IMR-90 (cell line): Measurements from ENCODE around the gene PIEZO2.

Experiments
- CEBPB ChIP-seq: IDR thresholded peaks from 2 replicates; pipeline ENCODE4 v1.6.1; 2012; ENCODE audit warnings: low read depth, low read length, improper control_type of control experiment
- CHD1 ChIP-seq: IDR thresholded peaks from 2 replicates; pipeline ENCODE4 v1.6.1; 2012; ENCODE audit warnings: low read depth, low read length, improper control_type of control experiment
- FOS ChIP-seq: fragments of 150-350 bp; IDR thresholded peaks from 2 replicates; pipeline ENCODE4 v1.6.1; 2016; ENCODE audit warnings: low read depth, low read length
- MAFK ChIP-seq: IDR thresholded peaks from 2 replicates; pipeline ENCODE4 v1.6.1; 2012; ENCODE audit warnings: low read depth, low read length, improper control_type of control experiment
- MXI1 ChIP-seq: IDR thresholded peaks from 2 replicates; pipeline ENCODE4 v1.6.1; 2012; ENCODE audit warnings: low read depth, mild to moderate bottlenecking, low read length, moderate library complexity, borderline replicate concordance
- NFE2L2 ChIP-seq: fragments of 150-350 bp; IDR thresholded peaks from 2 replicates; pipeline ENCODE4 v1.6.1; 2016; ENCODE audit warnings: low read depth, mild to moderate bottlenecking, low read length
- POLR2A ChIP-seq: IDR thresholded peaks from 2 replicates; pipeline ENCODE4 v1.6.1; 2012; ENCODE audit warnings: mild to moderate bottlenecking, low read depth, low read length
- RAD21 ChIP-seq: IDR thresholded peaks from 2 replicates; pipeline ENCODE4 v1.6.1; 2012; ENCODE audit warnings: low read length, improper control_type of control experiment
- RFX5 ChIP-seq: IDR thresholded peaks from 2 replicates; pipeline ENCODE4 v1.8.0; 2012; ENCODE audit warnings: low read depth, mild to moderate bottlenecking, low read length, moderate library complexity
- SMC3 ChIP-seq: fragments of 150-350 bp; IDR thresholded peaks from 2 replicates; pipeline ENCODE4 v1.6.1; 2016; ENCODE audit warnings: low read depth, mild to moderate bottlenecking, antibody characterized with exemption, low read length, moderate library complexity
- TF ChIP-seq, protein P1 (sequence below): conservative IDR thresholded peaks from 2 replicates; pipeline ENCODE4 v1.5.1; 2012; ENCODE audit warnings: mild to moderate bottlenecking, low read depth, low read length, improper control_type of control experiment
- TF ChIP-seq, protein P2 (sequence below): fragments of 150-350 bp; IDR thresholded peaks from 2 replicates; pipeline ENCODE4 v1.6.1; 2017; ENCODE audit warnings: mild to moderate bottlenecking, antibody characterized with exemption, low read length, low read depth

DNA sequence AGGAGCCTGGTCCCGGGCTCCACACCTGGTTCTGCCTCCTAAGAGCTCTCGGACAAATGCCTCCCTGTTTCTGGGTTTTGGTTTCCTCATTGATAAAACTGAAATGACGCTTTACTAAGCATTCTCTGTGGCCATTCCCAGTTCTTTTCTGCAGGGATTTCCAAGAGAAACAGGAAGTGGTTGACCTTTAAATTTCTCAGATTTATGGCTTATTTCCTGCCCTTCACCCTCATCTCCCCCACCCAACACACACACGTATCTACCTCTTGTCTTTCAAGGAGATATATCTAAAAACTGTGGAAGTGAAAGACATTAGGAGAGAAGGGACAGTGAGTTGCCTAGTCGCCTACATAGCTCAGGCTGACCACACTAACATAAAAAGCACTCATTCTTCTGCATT, 53.0 kb downstream of the PIEZO2 start:
- TF ChIP-seq, protein P1, sequence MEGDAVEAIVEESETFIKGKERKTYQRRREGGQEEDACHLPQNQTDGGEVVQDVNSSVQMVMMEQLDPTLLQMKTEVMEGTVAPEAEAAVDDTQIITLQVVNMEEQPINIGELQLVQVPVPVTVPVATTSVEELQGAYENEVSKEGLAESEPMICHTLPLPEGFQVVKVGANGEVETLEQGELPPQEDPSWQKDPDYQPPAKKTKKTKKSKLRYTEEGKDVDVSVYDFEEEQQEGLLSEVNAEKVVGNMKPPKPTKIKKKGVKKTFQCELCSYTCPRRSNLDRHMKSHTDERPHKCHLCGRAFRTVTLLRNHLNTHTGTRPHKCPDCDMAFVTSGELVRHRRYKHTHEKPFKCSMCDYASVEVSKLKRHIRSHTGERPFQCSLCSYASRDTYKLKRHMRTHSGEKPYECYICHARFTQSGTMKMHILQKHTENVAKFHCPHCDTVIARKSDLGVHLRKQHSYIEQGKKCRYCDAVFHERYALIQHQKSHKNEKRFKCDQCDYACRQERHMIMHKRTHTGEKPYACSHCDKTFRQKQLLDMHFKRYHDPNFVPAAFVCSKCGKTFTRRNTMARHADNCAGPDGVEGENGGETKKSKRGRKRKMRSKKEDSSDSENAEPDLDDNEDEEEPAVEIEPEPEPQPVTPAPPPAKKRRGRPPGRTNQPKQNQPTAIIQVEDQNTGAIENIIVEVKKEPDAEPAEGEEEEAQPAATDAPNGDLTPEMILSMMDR: no peak
- TF ChIP-seq POLR2A: no peak
- TF ChIP-seq RFX5: no peak
- TF ChIP-seq RAD21: no peak
- TF ChIP-seq, protein P2, sequence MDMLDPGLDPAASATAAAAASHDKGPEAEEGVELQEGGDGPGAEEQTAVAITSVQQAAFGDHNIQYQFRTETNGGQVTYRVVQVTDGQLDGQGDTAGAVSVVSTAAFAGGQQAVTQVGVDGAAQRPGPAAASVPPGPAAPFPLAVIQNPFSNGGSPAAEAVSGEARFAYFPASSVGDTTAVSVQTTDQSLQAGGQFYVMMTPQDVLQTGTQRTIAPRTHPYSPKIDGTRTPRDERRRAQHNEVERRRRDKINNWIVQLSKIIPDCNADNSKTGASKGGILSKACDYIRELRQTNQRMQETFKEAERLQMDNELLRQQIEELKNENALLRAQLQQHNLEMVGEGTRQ: no peak
- TF ChIP-seq SMC3: no peak
- no peak for TF ChIP-seq FOS
- TF ChIP-seq MAFK: no peak
- no peak for TF ChIP-seq CHD1
- TF ChIP-seq MXI1: no peak
- TF ChIP-seq CEBPB: no peak
- no peak for TF ChIP-seq NFE2L2
